ELF-1 (cell line): ENCODE measurements around the gene EEIG2.

ENCODE experiments used
- DNase-seq: peaks from one replicate; pipeline ENCODE4 v3.0.0-alpha.2; 2016; ENCODE audit warnings: low read depth, low spot score

The EEIG2 gene

DNA sequence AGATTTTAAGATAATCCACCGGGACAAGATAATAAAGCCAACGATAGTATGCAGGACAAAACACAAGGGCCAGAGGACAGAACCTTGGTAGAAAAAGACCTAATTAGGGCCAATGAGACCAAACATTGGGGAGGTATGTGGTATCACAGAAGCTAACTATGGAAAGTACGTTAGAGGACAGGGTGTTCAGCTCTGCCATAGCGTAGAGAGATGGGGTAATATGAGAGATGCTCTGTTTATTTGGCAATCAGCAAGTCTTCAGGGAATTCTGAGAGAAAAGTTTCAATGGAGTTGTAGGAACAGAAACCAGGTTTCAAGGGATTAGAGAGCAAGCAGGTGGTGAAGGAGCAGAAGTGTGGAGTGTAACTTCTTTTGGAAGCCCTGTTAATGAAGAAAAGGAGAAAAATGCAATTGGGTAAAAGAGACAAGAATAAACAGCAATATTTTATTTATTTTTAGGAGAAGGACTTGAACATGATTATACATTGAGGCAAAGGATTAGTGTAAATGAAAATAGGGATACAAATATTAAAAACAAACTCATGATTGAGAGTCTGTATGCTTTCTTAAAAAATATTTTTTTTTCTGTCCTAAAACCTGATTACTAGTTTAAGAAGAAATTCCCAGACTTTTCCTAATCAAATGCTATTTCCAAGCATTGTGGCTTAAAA lies 24.0 kb downstream of the EEIG2 start:
- no peak for DNase-seq

DNA sequence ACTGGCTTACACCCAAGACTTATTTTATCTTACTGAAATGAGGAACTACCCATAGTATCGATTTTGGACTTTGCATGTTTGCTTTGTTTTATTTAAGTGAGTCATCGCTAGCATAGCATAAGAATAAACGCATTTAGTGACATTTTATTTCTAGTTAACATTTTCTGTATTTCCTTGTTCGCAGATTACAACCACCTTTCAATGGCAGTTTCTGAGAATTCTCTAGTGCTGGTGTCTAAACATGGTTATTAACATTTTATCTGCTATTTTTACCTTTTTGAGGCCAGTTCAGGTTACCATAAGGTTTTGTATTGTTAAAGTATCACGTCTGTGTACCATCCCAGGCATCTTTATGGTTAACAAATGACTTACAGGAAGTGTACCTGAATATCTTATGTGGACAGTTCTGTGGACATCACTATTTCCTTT lies 24.5 kb downstream of the EEIG2 start:
- DNase-seq = no peak

DNA sequence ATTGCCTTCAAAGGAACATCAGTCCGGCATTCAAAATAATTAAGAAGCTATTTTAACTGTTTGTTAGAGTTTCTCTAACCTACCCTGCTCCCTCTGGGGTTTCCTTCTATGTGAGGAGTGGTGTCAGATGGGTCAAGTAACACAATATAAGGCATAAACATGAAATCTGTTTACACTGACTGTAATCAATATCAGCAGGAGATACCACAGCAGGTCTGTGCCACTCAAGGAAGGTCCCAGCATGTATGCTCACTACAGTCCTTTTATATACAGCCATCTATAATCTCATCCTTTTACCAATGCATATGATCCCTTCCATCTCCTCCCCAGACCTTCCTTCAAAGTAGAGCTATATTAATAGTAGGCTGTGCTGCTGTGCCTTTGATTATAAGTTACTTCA lies 25.4 kb downstream of the EEIG2 start:
- DNase-seq = no peak

DNA sequence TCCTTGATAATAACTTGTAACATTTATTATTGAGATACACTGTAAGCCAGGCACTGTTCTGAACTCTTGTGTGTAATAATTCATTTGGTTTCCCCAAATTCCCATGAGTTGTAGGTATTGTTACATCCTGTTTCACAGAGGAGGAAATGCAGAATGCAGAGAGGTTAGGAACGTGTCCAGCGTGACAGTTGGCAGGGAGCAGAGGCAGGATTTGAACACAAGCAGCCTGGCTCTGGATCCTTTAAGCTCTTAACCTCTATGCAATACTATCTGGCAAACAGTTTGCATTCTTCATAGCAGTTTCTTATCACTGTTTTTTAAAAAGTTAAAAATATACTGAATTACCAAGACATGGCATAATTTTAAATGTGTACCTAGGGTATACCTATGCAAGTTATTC lies 30.5 kb downstream of the EEIG2 start:
- DNase-seq = no peak

DNA sequence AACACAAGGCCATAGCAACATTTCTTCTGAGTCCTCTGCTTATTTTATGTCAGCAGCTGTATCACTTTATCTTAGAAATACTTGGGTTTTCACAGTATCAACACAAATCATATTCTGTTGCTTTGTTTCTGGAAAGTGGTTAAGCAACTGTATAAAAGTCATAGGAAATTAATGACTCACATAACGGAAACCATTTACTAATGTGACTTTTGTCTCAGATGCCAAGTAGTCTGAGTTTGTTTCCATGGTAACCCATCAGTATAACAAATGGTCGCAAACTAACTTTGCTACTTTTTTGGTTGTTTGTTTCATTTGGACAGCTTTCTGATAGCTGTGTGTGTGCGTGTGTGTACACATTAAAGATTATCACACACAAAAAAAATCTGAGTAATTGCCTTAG lies 31.1 kb downstream of the EEIG2 start:
- DNase-seq = no peak

DNA sequence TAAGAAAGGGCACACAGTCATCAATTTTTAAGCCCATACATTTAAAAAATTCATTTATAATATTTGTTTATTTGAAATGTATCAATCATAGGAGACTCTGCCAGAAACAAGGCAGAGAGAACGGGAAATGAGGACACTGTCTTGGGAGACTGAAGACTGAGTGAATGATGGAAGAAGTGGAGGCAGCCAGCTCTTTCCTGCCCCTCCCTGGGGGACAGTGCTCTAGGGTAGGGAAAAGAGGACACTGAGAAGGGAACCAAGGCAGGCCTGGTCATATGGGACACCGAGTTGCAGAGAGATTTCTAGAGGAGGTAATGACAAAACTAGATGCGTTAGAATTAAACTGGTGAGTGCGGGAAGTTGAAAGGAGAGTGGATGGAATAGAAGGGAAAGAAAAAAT lies 31.6 kb downstream of the EEIG2 start:
- DNase-seq = no peak

DNA sequence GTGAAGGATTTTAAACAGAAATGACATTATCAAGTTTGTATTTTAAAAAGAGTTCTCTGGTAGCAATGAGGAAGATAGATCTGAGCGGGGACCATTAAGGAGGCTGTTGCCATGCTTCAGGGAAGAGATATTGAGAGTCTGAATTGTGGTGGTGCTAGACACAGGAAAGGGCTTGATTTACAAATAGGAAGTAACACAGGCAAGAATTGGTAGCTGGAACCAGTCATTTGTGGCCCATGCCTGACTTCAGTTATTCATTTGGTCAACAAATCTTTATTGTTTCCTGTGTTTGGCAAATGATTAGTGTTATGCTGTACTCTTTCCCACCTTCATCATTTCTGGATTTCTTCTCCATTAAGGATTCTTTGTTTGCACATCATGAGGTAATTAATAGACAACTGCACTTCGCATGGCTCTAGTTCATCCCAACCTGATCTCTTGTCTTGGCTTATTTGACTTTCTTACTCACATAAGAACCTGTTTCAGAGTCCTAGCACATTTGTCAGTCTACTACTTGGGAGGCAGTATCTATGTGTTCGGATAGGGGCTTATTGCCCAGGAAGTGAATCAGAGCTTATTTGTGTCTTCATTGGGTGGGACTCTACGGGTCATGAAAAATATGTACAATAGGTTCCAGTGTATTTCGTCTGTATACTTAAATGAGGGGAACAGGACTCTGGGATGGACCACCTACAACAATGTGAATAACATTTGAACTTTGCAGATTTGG lies 32.3 kb downstream of the EEIG2 start:
- no peak for DNase-seq

DNA sequence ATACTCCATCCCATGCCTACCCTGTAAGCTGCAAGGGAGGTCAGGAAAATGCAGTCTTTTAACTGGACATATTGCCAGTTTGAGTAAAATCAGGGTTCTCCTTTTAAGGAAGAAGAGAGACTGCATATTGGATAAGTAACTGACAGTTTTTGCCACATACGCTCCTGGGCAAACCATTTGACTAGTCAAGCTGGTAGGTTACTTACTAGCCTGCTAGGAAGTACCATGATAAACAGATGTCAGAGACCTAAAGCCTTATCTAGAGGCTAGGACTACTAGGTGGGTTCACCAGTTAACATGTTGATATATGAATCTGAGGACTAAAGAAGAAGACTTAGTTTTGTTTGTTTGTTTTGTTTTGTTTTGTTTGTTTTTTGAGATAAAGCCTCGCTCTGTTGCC lies 33.5 kb downstream of the EEIG2 start:
- DNase-seq = no peak

DNA sequence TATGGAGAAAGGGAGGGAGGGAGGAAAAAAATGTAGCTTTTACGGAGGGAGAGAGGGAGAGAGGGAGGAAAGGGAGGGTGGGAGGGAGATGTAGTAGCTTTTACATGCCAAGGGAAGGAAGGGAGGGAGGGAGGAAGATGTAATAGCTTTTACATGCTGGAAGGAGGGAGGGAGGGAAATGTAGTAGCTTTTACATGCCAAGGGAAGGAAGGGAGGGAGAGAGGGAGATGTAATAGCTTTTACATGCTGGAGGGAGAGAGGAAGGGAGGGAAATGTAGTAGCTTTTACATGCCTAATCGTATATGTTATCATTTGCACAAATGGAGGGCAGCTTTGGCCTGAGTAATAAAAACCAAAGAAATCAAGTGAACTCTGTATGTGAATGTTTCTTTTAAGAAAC lies 35.6 kb downstream of the EEIG2 start:
- DNase-seq = no peak

DNA sequence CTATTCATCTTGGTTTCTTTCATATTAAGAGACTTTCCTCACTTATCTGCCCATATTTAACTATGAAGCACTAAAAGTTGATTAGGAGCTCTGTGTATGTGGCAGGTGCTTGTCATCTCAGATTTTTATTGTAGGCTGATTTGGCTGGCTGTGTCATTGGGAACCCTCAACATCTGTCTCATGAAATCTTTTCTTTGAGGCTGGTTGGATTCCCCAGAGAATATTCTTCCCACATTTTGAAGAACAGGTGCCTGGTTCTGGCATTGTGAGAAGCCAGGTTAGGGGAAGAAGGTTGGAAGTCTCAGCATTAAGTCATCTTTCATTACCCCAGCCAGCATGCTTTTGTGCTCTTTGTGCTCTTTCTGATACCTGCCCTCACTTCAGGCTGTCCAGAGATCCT lies 37.1 kb downstream of the EEIG2 start:
- DNase-seq = no peak

DNA sequence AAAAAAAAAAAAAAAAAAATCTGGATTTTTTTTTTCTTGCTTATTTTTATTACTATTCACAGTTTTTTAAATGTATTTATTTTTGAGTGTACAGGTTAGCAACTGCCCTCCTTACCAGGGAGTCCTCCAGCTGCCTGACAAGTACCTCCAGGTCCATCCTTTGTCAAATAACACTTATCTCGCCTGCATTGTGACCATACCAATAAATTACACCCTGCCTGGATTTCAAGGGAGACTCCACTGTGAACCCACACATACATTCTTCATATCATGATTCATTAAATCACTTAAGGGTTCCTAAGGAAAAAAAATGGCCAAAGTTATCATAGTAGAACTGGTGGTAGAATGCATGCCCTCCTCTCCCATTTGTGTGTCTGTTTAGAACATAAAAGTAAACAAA lies 38.4 kb downstream of the EEIG2 start:
- DNase-seq = no peak

DNA sequence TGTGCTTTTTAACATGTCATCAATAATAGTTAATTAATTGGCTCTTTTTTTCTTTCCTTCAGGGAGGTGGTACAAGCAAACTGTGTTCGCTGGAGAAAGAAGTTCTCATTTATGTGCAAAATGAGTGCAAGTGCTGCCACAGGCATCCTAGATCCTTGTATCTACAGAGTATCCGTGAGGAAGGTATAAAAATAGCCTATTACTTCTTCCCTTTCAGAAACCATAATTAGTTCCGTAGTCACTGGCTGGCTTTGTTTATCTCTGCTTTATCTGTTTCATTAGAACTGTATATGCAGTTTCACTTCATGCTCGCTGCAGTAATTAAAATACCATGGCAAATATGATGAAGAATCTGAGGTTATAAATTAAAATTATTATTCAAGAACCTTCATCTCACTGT lies 40.6 kb downstream of the EEIG2 start:
- DNase-seq = no peak

DNA sequence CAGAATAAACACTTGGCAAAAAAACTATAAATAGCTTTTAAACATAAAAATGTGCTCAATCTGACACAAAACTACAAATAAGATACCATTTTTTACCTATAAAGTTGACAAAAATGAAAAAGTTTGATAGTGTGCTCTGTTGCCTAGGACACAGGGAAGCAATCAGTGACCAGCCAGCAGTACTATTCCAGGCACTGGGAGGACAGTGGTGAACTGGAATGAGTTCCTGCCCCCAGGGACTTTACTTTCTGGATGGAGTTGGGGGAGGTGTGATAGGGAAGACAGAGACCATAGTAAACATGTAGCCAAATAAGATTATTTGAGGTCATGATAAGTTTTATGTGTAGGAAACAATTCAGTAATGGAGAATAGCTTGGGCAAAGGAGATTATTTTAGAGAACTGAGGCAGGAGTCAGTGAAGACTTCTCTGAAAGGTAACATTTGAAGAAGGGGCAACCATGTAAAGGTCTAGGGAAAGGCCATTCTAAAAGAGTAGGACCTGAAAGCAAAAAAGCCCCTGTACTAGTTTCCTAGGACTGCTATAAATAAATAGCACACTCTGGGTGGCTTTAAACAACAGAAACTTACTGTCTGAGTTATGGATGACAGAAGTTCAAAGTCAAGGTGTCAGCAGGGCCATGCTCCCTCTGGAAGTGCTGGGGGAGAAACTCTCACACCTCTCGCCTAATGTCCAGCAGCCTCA lies 42.0 kb downstream of the EEIG2 start:
- DNase-seq = peak; percentile 44

DNA sequence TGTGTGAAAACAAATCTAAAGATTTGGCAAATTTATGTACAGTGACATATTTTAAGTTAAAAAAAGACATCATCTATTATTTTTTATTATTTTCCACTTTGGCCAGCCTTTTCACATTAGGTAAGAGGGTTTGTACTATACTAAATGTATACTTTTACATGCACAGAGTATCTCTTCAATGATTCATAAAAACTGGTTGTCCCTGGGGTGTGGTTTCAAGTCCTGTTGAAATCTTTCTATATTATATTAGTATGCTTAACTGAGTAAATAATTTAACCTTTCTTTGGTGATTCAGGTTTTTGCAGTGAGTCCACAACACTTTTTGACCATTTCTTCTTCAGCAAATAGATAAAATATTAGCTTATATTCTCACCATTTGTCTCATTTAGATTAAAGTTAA lies 45.7 kb downstream of the EEIG2 start:
- no peak for DNase-seq

DNA sequence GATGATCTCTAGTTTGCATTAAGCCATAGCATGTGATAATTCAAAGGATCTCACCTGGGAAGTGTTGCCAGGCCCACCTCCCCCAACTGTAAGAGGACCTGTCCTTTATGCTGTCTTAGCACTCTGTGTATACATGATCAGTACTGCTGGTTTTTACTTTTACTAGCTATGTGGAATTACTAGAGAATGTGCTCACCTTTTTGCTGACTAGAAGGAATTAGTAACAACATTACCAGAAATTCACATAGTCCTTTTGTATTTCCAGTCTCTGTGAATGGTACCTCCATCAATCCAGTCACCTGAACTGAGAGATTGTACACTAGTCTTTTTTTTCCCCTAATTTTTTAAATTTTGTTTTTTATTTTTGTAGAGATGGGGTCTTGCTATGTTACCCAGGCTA lies 46.6 kb downstream of the EEIG2 start:
- DNase-seq = no peak

DNA sequence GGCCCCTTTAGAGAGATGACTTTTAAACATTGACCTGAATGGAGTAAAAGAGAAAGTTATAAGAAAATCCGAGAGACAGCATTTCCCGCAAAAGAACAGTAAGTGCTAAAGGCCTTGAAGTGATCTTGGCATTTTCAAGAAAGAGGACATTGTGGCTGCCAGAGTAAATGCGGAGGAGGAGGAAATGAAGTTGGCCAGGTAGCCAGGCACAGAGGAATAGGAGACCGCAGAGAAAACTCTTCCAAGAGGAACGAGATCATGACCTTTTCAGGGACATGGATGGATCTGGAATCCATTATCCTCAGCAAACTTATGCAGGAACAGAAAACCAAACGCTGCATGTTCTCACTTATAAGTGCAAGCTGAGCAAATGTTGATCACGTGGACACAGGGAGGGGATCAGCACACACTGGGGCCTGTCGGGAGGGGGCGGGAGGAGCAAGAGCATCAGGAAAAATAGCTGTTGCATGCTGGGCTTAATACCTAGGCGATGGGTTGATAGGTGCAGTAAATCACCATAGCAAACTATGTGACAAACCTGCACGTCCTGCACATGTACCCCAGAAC lies 49.7 kb downstream of the EEIG2 start:
- no peak for DNase-seq
